Activated CD8-positive, alpha-beta memory T cell treated with anti-CD3 and anti-CD28 coated beads, Interleukin-2, amount 50 U/mL, for 4 hours (primary cell): ENCODE data around the gene KCNK10.

Source experiments
- DNase-seq: peaks from one replicate; pipeline ENCODE4 v3.0.0-alpha.2; 2020

Gene KCNK10

DNA sequence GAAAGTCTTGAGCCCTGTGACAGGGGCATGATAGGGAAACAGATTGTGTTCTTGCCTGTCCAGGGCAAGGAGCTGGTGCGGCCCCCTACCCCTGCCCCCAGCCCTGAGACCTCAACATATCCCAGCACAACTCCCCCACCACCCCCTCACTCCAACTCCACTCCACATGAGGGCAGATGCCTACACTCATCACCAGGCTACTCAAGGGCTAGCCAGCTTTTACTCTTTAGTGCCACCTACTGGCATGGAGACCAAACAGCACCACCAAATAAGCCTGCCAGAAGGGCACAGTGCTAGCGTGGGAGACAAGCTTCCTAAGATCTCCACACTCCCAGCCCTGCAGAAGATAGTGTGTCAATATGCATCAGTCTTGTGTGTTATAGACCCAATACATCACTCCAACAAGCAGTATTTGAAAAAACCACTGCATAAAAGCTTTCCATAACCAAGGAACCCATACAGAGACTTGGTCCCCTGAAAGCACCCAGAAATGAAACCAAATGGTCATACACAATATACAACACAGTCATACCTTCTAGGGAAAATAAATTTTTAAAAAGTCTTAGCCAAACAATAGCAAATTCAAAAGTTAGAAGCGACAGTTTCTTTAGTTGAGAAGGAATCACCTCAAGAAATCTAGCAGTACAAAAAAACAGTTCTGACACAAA is 154.4 kb downstream of the KCNK10 start:
- DNase-seq = peak; percentile 60

DNA sequence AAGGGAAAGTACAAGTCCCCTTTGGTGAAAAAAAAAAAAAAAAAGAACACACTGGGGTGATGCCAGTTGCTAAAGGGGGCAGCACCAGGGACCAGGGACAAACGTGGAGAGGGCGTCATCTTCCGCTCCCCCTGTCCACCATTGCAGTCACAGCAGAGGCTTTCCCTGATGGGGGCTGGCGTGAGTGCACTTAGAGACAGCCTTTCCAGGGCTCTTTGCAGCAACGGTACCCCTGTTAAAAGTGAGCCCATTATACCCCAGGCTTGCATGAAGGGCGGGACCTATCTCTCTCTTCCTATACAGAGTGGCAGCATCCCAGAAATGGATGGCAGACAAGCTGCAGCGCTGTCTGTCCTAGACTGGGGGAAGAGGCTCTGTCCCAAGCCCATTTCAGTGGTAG is 155.0 kb downstream of the KCNK10 start:
- DNase-seq = no peak

DNA sequence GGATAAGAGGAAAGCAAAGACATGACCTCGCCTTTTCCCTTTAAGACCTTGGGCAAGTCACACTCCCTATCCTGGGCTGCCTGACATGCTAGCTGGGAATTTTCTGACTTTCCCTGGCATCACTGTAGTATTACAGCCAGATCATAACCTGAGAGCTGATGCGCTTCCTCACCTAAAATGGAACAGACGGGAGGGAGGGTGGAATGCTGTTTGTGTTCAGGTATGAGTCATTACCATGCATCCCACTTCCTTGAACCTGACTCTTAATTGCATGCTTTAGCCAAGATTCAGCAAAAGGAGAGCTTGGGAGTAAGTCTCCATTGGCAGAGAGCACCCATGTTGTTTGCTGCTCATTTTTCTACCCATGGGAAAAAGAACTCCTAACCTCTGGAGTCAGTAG is 156.5 kb downstream of the KCNK10 start:
- no peak for DNase-seq

DNA sequence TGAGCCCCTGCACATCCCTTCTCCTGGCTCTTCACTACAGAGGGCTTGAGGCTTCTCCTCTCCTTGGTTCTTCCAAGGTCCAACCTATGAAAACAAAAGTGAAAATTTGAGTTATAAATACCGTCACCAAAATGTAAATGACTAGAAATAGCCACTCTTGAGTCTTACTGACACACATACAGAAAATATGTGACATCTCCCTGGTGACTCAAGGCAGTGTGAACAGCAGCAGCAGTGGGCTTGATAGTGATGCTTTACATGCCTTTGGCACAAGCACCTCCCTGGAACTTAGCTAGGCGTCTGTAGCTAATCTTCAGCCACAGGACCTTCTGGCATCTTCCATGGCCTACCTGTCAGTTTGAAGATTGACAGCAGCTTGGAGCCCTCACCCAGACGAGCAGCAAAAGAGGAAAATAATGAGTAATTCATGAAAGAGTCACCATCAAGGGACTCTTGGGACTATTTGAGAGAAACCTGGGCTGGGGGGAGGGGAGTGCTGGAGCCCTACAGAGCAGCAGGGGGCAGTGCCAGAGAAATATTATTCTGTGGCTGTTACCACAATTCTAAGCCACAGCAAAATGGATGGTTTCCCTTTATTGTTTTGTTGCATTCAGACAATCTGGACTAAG is 158.0 kb downstream of the KCNK10 start:
- DNase-seq = no peak

DNA sequence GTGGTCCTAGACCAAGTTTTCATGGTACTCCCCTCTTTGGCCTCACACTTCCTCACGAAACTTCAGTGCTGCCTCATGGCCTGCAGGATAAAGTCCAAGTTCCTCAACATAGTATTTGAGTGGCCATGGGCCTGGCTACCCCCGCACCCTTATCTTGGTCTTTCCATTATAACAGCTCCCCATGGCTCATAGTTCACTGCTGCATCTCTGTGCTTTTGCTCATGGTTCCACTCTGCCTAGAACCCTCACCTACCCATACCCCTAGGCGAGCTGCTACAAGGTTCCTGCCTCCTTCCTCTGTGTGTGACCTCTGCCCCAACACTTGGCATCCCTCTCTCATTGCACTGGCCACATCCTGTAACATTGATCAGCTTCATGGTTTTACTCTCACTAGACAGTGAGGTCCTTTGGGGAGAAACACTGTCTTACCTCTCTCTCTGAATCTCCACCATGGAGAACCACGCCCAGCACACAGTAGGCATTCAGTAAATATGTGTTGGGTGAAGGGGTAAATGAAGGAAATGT is 159.3 kb downstream of the KCNK10 start:
- no peak for DNase-seq

DNA sequence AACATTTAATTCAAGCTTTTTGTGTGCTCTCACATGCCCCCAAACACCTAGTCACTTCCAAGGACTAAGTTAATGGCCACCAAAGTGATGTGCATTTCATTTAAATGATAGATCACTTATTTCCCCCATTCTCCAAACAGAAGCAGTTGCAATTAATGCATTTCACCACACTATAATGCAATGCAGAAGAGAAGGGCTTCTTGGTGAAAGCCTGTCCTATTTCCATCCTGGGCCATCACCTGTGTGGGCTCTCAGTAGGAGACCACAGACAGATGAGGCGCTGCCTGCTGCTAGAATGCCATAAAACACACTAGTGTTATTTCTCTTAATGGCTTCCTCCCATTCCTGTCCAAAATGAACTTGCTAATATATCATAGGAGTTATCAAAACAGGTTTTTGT is 166.9 kb downstream of the KCNK10 start:
- no peak for DNase-seq

DNA sequence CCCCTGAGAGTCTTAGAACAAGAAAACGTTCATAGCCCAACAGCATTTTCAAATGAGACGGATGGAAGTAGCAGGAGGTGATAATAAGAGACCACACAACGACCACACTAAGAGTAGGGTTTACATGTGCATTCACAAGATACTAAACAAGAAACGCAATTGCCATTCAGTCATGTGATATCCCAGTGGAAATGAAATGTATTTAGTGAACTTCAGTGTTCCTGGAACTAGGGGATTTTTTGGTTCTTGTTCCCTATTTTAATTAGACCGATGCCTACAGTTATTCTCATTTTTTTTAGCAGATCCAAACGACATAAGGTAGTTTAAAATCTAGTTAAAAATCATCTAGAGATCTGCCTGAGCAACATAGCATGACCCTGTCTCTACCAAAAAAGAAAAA is 168.1 kb downstream of the KCNK10 start:
- no peak for DNase-seq

DNA sequence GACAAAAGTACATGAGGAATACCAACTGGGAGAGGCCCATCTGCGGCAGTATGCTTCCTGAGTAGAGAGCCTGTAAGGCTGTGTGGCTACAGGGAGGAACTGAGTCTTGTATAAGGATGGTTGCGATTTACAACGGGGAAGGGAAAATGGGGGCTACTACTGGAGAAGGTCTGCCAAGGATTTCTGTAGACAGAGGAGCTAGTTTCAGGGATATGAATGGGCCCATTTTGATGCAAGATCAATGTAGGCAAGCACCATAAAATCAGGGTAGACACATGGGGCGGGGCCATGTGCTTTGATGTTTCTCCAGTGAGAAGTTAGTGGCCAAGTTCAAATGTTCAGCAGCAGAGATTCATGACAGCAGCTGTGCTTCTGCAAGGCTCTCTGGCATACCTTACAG is 168.7 kb downstream of the KCNK10 start:
- no peak for DNase-seq

DNA sequence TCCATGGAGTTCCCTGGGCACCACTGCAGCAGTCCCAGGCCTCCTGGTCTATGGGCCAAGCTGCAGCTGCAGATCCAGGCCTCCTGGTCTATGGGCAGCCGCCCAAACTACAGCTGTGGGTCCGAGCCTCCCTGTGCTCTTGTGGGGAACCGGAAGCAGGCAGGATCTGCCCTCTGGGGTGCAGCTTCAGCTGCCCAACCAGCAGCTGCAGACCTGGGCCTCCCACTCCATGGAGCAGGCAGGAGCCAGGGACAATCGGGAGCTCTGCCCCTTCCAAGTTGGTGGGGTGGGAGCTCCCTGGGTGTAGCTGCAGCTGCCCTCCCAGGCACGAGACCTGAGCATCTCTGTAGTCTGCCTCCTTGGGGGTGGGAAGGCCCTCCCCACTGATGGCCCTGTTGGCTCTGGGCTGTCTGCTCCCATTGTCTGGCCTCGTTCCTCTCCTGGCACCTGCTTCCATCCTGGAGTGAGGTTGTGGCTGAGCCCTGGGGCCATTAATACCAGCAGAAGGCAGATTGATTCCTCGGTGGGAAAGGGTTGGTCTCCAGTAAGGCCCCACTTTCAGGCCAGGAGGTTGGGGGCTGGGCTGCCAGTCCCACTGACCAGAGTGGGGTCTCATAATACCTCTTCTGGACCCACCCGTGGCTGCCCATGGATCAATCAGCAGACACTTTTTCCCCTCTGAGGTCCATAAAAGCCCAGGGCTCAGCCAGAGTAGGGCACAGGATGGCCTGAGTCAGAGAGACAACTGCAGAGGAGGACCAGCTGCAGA is 176.0 kb downstream of the KCNK10 start:
- no peak for DNase-seq

DNA sequence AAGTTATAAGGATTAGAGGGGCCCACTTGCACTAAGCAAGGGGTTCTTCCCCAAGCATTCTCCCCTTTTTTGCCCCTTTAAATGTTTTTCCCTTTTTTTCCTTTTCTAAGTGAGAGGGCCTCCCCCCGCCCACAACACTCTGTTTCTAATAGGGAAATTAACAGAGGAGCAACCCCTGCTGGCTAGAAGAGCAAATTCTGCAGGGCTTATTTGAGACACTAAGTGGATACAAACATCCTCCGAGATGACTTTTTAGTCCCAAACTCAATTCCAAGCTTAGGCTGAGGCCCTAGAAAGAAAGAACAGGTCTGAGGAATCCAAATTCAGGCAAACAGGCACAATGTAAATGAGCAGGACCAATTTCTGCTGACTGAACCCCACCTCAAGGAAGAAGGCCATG is 179.3 kb downstream of the KCNK10 start:
- no peak for DNase-seq

DNA sequence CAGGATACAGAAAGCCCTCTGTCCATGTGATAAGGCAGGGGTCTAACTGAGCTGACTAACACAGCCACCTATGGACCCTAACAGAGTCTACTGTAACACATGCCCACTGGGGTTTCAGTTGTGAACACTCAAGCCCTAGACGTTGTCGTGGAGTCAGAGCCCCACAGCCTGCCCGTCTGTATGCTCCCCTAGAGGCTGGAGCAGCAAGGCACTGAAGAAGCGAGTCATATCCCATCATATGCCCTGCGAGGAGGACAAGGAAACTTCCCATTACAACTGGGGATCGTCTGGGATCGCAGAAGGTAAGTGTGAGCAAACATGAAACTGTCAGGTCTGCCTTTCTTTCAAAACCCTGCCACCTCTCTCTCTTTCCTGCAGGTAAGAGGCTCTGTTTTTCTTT is 180.1 kb downstream of the KCNK10 start:
- no peak for DNase-seq

DNA sequence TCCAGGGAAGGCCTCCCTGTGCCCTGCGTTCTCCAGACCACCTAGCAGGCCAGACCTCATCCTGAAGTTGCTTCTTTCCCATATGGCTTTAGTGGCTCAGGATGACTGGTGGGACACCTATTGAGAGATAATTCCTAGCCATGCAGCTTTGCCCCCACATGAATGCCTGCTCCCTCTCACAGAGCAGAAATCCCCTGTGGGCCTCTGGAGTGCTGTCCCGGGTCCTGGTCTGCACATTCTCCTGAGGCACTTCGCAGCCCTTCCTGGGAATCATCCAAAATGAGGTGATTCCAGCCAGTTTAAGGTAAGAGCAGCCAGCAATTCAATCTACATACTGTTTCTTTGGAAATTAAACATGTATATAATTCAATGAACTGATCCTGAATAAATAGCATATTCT is 182.2 kb downstream of the KCNK10 start:
- DNase-seq = no peak

DNA sequence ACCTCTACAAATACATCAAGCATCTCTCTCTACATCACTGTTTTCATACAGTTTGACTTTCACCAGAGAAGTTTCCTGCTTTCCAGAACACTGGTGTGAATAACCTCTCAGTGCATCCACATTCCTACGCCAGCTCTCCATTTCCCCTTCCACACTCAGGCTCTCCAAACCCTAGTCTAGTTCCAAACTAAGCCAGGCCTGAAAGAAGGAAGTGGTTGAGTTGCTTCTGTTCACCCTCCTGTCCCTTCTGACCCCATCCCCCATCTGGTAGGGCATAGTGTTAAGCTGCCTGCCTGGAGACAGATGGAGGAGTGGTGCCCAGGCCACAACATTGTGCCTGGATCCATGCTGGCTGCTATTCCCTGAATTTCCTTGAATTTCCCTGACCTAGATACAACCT is 185.7 kb downstream of the KCNK10 start:
- no peak for DNase-seq
